CD8-positive, alpha-beta memory T cell (primary cell): ENCODE measurements around the gene CNFN. TPM values are rescaled to one million over a fixed set of nuclear protein-coding genes. Genes with fewer than 3 reads are reported as not detected.
A peak's percentile ranks its signal among the peaks of the same experiment; 100 is the strongest.

Experiments used
- CTCF ChIA-PET: fragments of 350-600 bp; sonication (Branson Sonifier 250); formaldehyde crosslinking; loops from one replicate; lab custom pipeline; 2021; ENCODE audit warnings: antibody characterized with exemption; lab: Charles Lee
- POLR2A ChIA-PET: fragments of 350-600 bp; sonication (Branson Sonifier 250); formaldehyde crosslinking; loops from one replicate; lab custom pipeline; 2021; ENCODE audit warnings: antibody characterized with exemption; lab: Charles Lee
- DNase-seq, 5 donors: peaks; one replicate each; pipeline versions ENCODE4 v3.0.0 to v3.0.0-alpha.2; 2020 to 2022; ENCODE audit warnings: mixed read lengths in 1 of 5
- H3K27ac ChIP-seq: one replicate; pipeline ENCODE4 v1.7.0; 2013; ENCODE audit warnings: low read depth, mild to moderate bottlenecking, low read length, moderate library complexity
- H3K27me3 ChIP-seq: 2 replicates; pipeline ENCODE4 v1.7.0; 2013; ENCODE audit warnings: low read length, mild to moderate bottlenecking; ENCODE audit not compliant: insufficient read depth, poor library complexity, severe bottlenecking
- H3K36me3 ChIP-seq: 2 replicates; pipeline ENCODE4 v1.7.0; 2013; ENCODE audit warnings: mild to moderate bottlenecking, low read length, moderate library complexity; ENCODE audit not compliant: insufficient read depth
- H3K4me1 ChIP-seq: 2 replicates; pipeline ENCODE4 v1.7.0; 2013; ENCODE audit warnings: mild to moderate bottlenecking, low read length, moderate library complexity; ENCODE audit not compliant: insufficient read depth
- H3K4me3 ChIP-seq: 2 replicates; pipeline ENCODE4 v1.7.0; 2013; ENCODE audit warnings: mild to moderate bottlenecking, low read length
- H3K9me3 ChIP-seq: 2 replicates; pipeline ENCODE4 v1.7.0; 2013; ENCODE audit warnings: mild to moderate bottlenecking, low read length
- H3K27ac Mint-ChIP-seq, 8 donors: one replicate each; pipeline ENCODE4 v1.8.0; 2020 to 2021; ENCODE audit warnings: mixed read lengths in 8 of 8, mild to moderate bottlenecking in 6 of 8, inconsistent platforms in 3 of 8, moderate library complexity in 3 of 8
- H3K27me3 Mint-ChIP-seq, 2 donors: one replicate each; pipeline ENCODE4 v1.8.0; 2020 to 2021; ENCODE audit warnings: mixed read lengths in 2 of 2, mild to moderate bottlenecking in 1 of 2, moderate library complexity in 1 of 2
- H3K36me3 Mint-ChIP-seq, 3 donors: one replicate each; pipeline ENCODE4 v1.8.0; 2020 to 2021; ENCODE audit warnings: mixed read lengths in 3 of 3, inconsistent platforms in 1 of 3, mild to moderate bottlenecking in 1 of 3
- H3K4me1 Mint-ChIP-seq, 3 donors: one replicate each; pipeline ENCODE4 v1.8.0; 2020 to 2021; ENCODE audit warnings: mixed read lengths in 3 of 3, inconsistent platforms in 1 of 3, mild to moderate bottlenecking in 1 of 3
- H3K4me3 Mint-ChIP-seq, 7 donors: one replicate each; pipeline ENCODE4 v1.8.0; 2020 to 2021; ENCODE audit warnings: mixed read lengths in 7 of 7, mild to moderate bottlenecking in 6 of 7, moderate library complexity in 4 of 7, inconsistent platforms in 2 of 7
- H3K9me3 Mint-ChIP-seq, 5 donors: one replicate each; pipeline ENCODE4 v1.8.0; 2020 to 2022; ENCODE audit warnings: mixed read lengths in 5 of 5, mild to moderate bottlenecking in 3 of 5, moderate library complexity in 2 of 5, inconsistent platforms in 1 of 5
- polyA plus RNA-seq: library from polyadenylated mRNA; unstranded; fragments of 300-500 nt; fragmentation: Illumina TruSeq; gene quantifications from one replicate; pipeline ENCODE4 v1.2.3, GENCODE V29; 2021
- total RNA-seq, 2 experiments: library from RNA; stranded (reverse); gene quantifications; one replicate each; pipeline ENCODE4 v1.2.3, GENCODE V29; 2021

Gene CNFN
- total and polyA plus RNA-seq, 3 experiments from 2014 or later, result not detected

- Histone ChIP-seq H3K27me3 (no peaks in the 10 kb centered on the region), H3K4me1 (no peaks in the 10 kb centered on the region), H3K36me3 (no peaks in the 10 kb centered on the region), H3K4me3 (no peak overlapping the region), H3K27ac (no peak overlapping the region), H3K9me3 (no peaks in the 10 kb centered on the region)
- Mint-ChIP-seq H3K4me1 (no peaks in the 10 kb centered on the region), H3K9me3 (no peaks in the 10 kb centered on the region), H3K27ac (peak overlapping the region in 1 of 8 donors; percentile 90), H3K27me3 (no peaks in the 10 kb centered on the region), H3K36me3 (peaks cover 0 to 11% (median 8%) of the 10 kb centered on the region in 3 donors), H3K4me3 (no peak overlapping the region)
- DNase-seq, result no peak
- POLR2A ChIA-PET, result no interaction called here
- CTCF ChIA-PET, result no interaction called here
Observed at GRCh38 chr19:42370068-42370520, 20.0 kb downstream of the CNFN start.

DNA sequence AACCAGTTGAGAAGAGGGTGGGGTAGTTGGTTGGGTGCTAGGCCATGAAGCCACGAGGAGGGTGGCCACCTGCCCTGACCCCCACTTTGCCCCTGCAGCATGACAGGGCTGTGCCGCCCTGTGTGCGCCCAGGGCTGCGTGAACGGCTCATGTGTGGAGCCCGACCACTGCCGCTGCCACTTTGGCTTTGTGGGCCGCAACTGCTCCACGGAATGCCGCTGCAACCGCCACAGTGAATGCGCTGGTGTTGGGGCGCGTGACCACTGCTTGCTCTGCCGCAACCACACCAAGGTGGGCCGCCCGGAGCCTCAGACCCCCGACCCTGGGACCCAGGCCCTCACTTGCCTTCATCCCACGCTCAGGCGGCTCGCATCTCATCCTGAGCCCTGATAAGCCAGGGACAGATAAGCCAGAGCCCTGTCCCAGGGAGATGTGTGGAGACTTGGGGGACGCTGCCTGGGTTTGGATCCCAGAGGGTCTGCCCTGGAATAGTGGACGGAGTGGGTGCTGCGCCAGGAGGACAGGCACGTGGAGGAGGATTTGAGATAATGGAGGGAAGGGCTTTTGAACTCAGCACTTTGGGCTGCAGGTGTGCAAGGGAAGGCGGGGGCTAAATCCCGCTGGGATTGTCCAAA is 20.5 kb downstream of the CNFN start:
- Mint-ChIP-seq H3K9me3 (no peaks in the 10 kb centered on the region), H3K4me1 (no peaks in the 10 kb centered on the region), H3K27me3 (no peaks in the 10 kb centered on the region), H3K4me3 (no peak overlapping the region), H3K36me3 (peaks cover 0 to 9% (median 5%) of the 10 kb centered on the region in 3 donors), H3K27ac (no peak overlapping the region)
- no peaks in the 10 kb centered on the region for H3K27me3 ChIP-seq
- H3K27ac ChIP-seq, result no peak overlapping the region
- no peaks in the 10 kb centered on the region for H3K36me3 ChIP-seq
- ChIA-PET POLR2A (no interaction called here), CTCF (no interaction called here)
- H3K4me3 ChIP-seq, result no peak overlapping the region
- H3K4me1 ChIP-seq, result no peaks in the 10 kb centered on the region
- H3K9me3 ChIP-seq, result no peaks in the 10 kb centered on the region
- DNase-seq, result no peak

- H3K36me3 ChIP-seq, result no peaks in the 10 kb centered on the region
- no peak for DNase-seq
- no peaks in the 10 kb centered on the region for H3K27me3 ChIP-seq
- no peaks in the 10 kb centered on the region for H3K9me3 Mint-ChIP-seq
- H3K4me3 ChIP-seq, result no peak overlapping the region
- H3K27me3 Mint-ChIP-seq, result no peaks in the 10 kb centered on the region
- H3K4me3 Mint-ChIP-seq, result no peak overlapping the region
- no peaks in the 10 kb centered on the region for H3K9me3 ChIP-seq
- no peak overlapping the region for H3K27ac Mint-ChIP-seq
- H3K36me3 Mint-ChIP-seq, result peaks cover 3 to 11% (median 7%) of the 10 kb centered on the region in 3 donors
- ChIA-PET CTCF (no interaction called here), POLR2A (no interaction called here)
- no peak overlapping the region for H3K27ac ChIP-seq
- no peaks in the 10 kb centered on the region for H3K4me1 Mint-ChIP-seq
- no peaks in the 10 kb centered on the region for H3K4me1 ChIP-seq
Observed at GRCh38 chr19:42368765-42369164, 21.3 kb downstream of the CNFN start.

DNA sequence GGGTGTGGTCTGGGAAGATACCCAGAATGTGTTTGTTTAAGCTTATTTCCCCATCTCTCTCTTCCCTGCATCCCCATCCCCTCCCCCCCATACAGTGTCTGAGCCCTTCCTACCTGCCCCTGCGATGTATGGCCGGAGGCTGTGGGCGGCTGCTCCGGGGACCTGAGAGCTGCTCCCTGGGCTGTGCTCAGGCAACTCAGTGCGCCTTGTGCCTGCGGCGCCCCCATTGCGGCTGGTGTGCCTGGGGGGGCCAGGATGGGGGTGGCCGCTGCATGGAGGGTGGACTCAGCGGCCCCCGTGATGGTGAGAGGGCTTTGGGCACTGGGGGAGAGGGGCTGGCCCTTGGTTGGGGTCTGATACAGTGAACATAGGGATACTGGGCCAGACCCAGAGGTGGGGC is 21.7 kb downstream of the CNFN start:
- Histone ChIP-seq H3K27ac (no peak overlapping the region), H3K9me3 (no peaks in the 10 kb centered on the region), H3K4me1 (no peaks in the 10 kb centered on the region), H3K27me3 (no peaks in the 10 kb centered on the region), H3K36me3 (no peaks in the 10 kb centered on the region), H3K4me3 (no peak overlapping the region)
- Mint-ChIP-seq H3K36me3 (peaks cover 4 to 15% (median 10%) of the 10 kb centered on the region in 3 donors), H3K4me1 (no peaks in the 10 kb centered on the region), H3K4me3 (no peak overlapping the region), H3K27ac (no peak overlapping the region), H3K27me3 (no peaks in the 10 kb centered on the region), H3K9me3 (no peaks in the 10 kb centered on the region)
- POLR2A ChIA-PET, result no interaction called here
- no peak for DNase-seq
- CTCF ChIA-PET, result no interaction called here

DNA sequence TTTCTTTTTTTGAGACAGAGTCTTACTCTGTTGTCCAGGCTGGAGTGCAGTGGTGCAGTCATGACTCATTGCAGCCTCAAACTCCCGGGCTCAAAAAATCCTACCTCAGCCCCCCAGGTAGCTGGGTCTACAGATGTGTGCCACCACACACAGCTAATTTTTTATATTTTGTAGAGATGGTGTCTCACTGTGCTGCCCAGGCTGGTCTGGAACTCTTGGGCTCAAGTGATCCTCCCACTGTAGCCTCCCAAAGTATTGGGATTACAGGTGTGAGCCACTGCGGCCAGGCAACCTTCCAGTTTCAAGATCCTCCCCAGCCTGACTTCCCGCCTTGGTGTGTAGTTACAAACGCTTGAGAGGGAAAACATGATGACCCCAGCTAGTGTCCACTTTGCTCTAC is 22.2 kb downstream of the CNFN start:
- Histone ChIP-seq H3K4me3 (no peak overlapping the region), H3K36me3 (no peaks in the 10 kb centered on the region), H3K9me3 (no peaks in the 10 kb centered on the region), H3K4me1 (no peaks in the 10 kb centered on the region), H3K27ac (no peak overlapping the region), H3K27me3 (no peaks in the 10 kb centered on the region)
- no peak overlapping the region for H3K4me3 Mint-ChIP-seq
- no peak for DNase-seq
- peaks cover 4 to 18% (median 10%) of the 10 kb centered on the region in 3 donors for H3K36me3 Mint-ChIP-seq
- CTCF ChIA-PET, result no interaction called here
- no peaks in the 10 kb centered on the region for H3K27me3 Mint-ChIP-seq
- H3K4me1 Mint-ChIP-seq, result no peaks in the 10 kb centered on the region
- no peaks in the 10 kb centered on the region for H3K9me3 Mint-ChIP-seq
- POLR2A ChIA-PET, result no interaction called here
- no peak overlapping the region for H3K27ac Mint-ChIP-seq

DNA sequence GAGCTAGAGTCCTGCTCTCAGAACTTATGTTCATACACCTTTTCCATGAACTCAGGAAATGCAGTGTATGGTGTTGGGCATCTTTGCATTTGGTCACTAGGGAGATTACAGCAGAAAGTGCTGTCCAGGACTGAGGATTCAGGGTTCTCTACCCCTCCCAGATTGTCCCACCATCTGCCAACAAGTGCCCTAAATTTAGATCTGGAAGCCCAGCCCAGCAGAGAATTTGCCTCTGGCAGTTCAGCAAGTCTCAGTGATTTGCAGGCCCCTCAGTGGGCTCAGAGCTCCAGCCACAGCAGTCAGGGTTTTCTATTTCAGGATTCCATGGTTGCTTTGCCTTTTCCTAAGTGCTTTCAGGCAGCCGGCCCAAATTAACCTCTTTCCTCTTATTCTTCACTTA is 23.4 kb downstream of the CNFN start:
- ChIA-PET POLR2A (no interaction called here), CTCF (no interaction called here)
- Histone ChIP-seq H3K36me3 (no peaks in the 10 kb centered on the region), H3K4me3 (no peak overlapping the region), H3K4me1 (no peaks in the 10 kb centered on the region), H3K27ac (no peak overlapping the region), H3K9me3 (no peaks in the 10 kb centered on the region), H3K27me3 (no peaks in the 10 kb centered on the region)
- Mint-ChIP-seq H3K27me3 (no peaks in the 10 kb centered on the region), H3K27ac (no peak overlapping the region), H3K36me3 (peaks cover 4 to 17% (median 8%) of the 10 kb centered on the region in 3 donors), H3K4me3 (no peak overlapping the region), H3K9me3 (no peaks in the 10 kb centered on the region), H3K4me1 (no peaks in the 10 kb centered on the region)
- no peak for DNase-seq

- H3K27ac Mint-ChIP-seq, result peak overlapping the region in 1 of 8 donors; percentile 57
- no peaks in the 10 kb centered on the region for H3K27me3 Mint-ChIP-seq
- no peak overlapping the region for H3K27ac ChIP-seq
- H3K36me3 Mint-ChIP-seq, result peaks cover 4 to 27% (median 8%) of the 10 kb centered on the region in 3 donors
- ChIA-PET CTCF (no interaction called here), POLR2A (no interaction called here)
- DNase-seq, result no peak
- no peaks in the 10 kb centered on the region for H3K9me3 ChIP-seq
- no peaks in the 10 kb centered on the region for H3K27me3 ChIP-seq
- no peak overlapping the region for H3K4me3 Mint-ChIP-seq
- H3K4me1 Mint-ChIP-seq, result no peaks in the 10 kb centered on the region
- no peaks in the 10 kb centered on the region for H3K9me3 Mint-ChIP-seq
- no peaks in the 10 kb centered on the region for H3K4me1 ChIP-seq
- no peak overlapping the region for H3K4me3 ChIP-seq
- no peaks in the 10 kb centered on the region for H3K36me3 ChIP-seq
Observed at GRCh38 chr19:42363614-42364346, 26.3 kb downstream of the CNFN start.

DNA sequence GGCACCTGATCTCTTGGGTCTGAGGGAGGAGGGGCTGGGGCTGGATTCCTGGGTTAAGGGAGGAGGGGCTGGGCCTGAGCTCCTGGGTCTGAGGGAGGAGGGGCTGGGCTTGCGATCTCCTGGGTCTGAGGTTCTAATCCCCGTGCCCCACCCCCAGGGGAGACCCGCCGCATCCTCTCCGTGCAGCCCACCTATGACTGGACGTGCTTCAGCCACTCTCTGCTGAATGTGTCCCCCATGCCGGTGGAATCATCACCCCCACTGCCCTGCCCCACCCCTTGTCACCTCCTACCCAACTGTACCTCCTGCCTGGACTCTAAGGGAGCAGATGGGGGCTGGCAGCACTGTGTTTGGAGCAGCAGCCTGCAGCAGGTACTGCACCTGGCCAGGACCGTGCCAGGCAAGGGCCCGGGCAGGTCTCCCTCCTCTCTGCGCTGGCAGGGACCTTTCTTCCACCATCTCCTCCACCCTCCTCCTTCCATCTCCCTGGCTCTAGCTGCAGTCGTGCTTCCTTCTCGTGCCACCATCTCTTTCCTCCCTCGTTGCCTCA is 27.1 kb downstream of the CNFN start:
- H3K27ac ChIP-seq, result no peak overlapping the region
- DNase-seq, result no peak
- H3K36me3 ChIP-seq, result no peaks in the 10 kb centered on the region
- H3K4me3 Mint-ChIP-seq, result no peak overlapping the region
- no peaks in the 10 kb centered on the region for H3K9me3 ChIP-seq
- H3K27me3 ChIP-seq, result no peaks in the 10 kb centered on the region
- no peaks in the 10 kb centered on the region for H3K9me3 Mint-ChIP-seq
- CTCF ChIA-PET, result no interaction called here
- H3K4me1 ChIP-seq, result no peaks in the 10 kb centered on the region
- H3K4me3 ChIP-seq, result no peak overlapping the region
- no peaks in the 10 kb centered on the region for H3K27me3 Mint-ChIP-seq
- H3K27ac Mint-ChIP-seq, result no peak overlapping the region
- peaks cover 4 to 28% (median 8%) of the 10 kb centered on the region in 3 donors for H3K36me3 Mint-ChIP-seq
- POLR2A ChIA-PET, result no interaction called here
- no peaks in the 10 kb centered on the region for H3K4me1 Mint-ChIP-seq
